ENCODE data around the gene FGD6. TPM values are rescaled to one million over a fixed set of nuclear protein-coding genes. Genes with fewer than 3 reads are reported as not detected.

Gene FGD6
- 8.0 and 16.5 TPM in 2 replicates for total RNA-seq

GRCh38 chr12:95217377-95218149 lies at the start of gene FGD6, which contains the start of gene VEZT:
Gene FGD6, minus strand, starts transcription at chr12:95217467. Its CDS starts 227 bp downstream, at chr12:95217240.
Gene VEZT, plus strand, starts transcription at chr12:95217807. Its CDS starts 44 bp downstream, at chr12:95217851.

GRCh38 chr12:95072900-95073697 lies 144.2 kb downstream of the FGD6 start, which contains the start of gene NR2C1:
Gene NR2C1, minus strand, starts transcription at chr12:95073618. Its CDS starts 6,234 bp downstream, at chr12:95067384.

Other genes starting within 250 kb of the FGD6 start
- 88.1 and 93.3 TPM in 2 replicates for gene NDUFA12, start 213.8 kb downstream of the FGD6 start, total RNA-seq
- gene NR2C1, start 143.8 kb downstream of the FGD6 start, total RNA-seq, result 36.0 and 37.0 TPM in 2 replicates
- gene VEZT, start 340 bp upstream of the FGD6 start, total RNA-seq, result 81.8 and 82.9 TPM in 2 replicates

All from articular chondrocyte of knee joint (primary cell).